K562 (cell line): ENCODE data around the gene HYOU1. TPM values are rescaled to one million over a fixed set of nuclear protein-coding genes. Genes with fewer than 3 reads are reported as not detected.

Source experiments
- BACH1 ChIP-seq: fragments of 200-800 bp; sonication (Bioruptor generic); IDR thresholded peaks from 2 replicates; pipeline ENCODE4 v1.6.1; 2016; ENCODE audit warnings: missing genetic modification characterization, missing compliant biosample characterization
- BHLHE40 ChIP-seq: IDR thresholded peaks from 2 replicates; pipeline ENCODE4 v1.6.1; 2011; ENCODE audit warnings: low read length, improper control_type of control experiment
- CCAR2 ChIP-seq: fragments of 200-400 bp; formaldehyde crosslinking; IDR thresholded peaks from 2 replicates; pipeline ENCODE4 v1.6.1; 2017; ENCODE audit warnings: mild to moderate bottlenecking, low read depth, low read length
- CHD1 ChIP-seq: fragments of 200-600 bp; sonication (generic); IDR thresholded peaks from one replicate; pipeline ENCODE4 v1.6.1; 2012; ENCODE audit warnings: mild to moderate bottlenecking, moderate library complexity, low read length, inconsistent platforms
- CHD4 ChIP-seq: fragments of 200-600 bp; sonication (generic); IDR thresholded peaks from 3 replicates; pipeline ENCODE4 v1.6.1; 2012; ENCODE audit warnings: low read depth, mild to moderate bottlenecking, mixed read lengths, low read length, inconsistent platforms; ENCODE audit not compliant: insufficient read depth, insufficient replicate concordance, poor library complexity, severe bottlenecking
- DDX20 ChIP-seq: fragments of 450-650 bp; IDR thresholded peaks from 2 replicates; pipeline ENCODE4 v1.6.1; 2016; ENCODE audit warnings: missing genetic modification characterization, low read depth, mild to moderate bottlenecking, missing compliant biosample characterization, moderate library complexity
- DPF2 ChIP-seq: fragments of 450-650 bp; IDR thresholded peaks from 2 replicates; pipeline ENCODE4 v1.6.1; 2016
- ERF ChIP-seq: fragments of 450-650 bp; formaldehyde crosslinking; IDR thresholded peaks from 2 replicates; pipeline ENCODE4 v1.4.0; 2020; ENCODE audit warnings: mild to moderate bottlenecking, mixed read lengths
- GTF2E2 ChIP-seq: fragments of 200-800 bp; sonication (Bioruptor generic); IDR thresholded peaks from 2 replicates; pipeline ENCODE4 v1.6.1; 2016; ENCODE audit warnings: missing genetic modification characterization, missing compliant biosample characterization
- HDAC2 ChIP-seq: fragments of 450-650 bp; IDR thresholded peaks from 2 replicates; pipeline ENCODE4 v1.6.1; 2016; ENCODE audit warnings: mild to moderate bottlenecking
- MIER1 ChIP-seq: fragments of 450-650 bp; IDR thresholded peaks from 2 replicates; pipeline ENCODE4 v1.6.1; 2016; ENCODE audit warnings: antibody characterized with exemption, mild to moderate bottlenecking, low read depth
- POLR2A ChIP-seq: fragments of 450-650 bp; conservative IDR thresholded peaks from 2 replicates; pipeline ENCODE4 v1.6.1; 2016
- POLR2AphosphoS2 ChIP-seq: IDR thresholded peaks from 2 replicates; pipeline ENCODE4 v1.6.1; 2012; ENCODE audit warnings: low read length, improper control_type of control experiment
- POU5F1 ChIP-seq: fragments of 150-350 bp; IDR thresholded peaks from 2 replicates; pipeline ENCODE4 v1.6.1; 2014; ENCODE audit warnings: borderline replicate concordance, low read length, low read depth, mild to moderate bottlenecking; ENCODE audit not compliant: partially characterized antibody
- PURB ChIP-seq: sonication (generic); formaldehyde crosslinking; IDR thresholded peaks from 2 replicates; pipeline ENCODE4 v1.9.0; 2021; ENCODE audit warnings: low read depth, mild to moderate bottlenecking, missing genetic modification reagents
- RBM22 ChIP-seq: fragments of 200-400 bp; formaldehyde crosslinking; IDR thresholded peaks from 2 replicates; pipeline ENCODE4 v1.6.1; 2018; ENCODE audit warnings: low read length, low read depth; ENCODE audit not compliant: poor library complexity, severe bottlenecking
- RFX7 ChIP-seq: fragments of 250-450 bp; sonication (Bioruptor Pico); IDR thresholded peaks from 2 replicates; pipeline ENCODE4 v1.5.1; 2021; ENCODE audit warnings: mild to moderate bottlenecking
- SNRNP70 ChIP-seq: fragments of 200-400 bp; formaldehyde crosslinking; optimal IDR thresholded peaks from 2 replicates; pipeline ENCODE3; 2017; ENCODE audit warnings: low read depth, low read length
- SRSF3 ChIP-seq: fragments of 200-400 bp; formaldehyde crosslinking; IDR thresholded peaks from 2 replicates; pipeline ENCODE4 v1.6.1; 2016; ENCODE audit warnings: mild to moderate bottlenecking, low read length, moderate library complexity; ENCODE audit not compliant: insufficient read depth
- TEAD1 ChIP-seq, 2 experiments: fragments of 450-650 bp in 1 of 2; sonication (generic) in 1 of 2; formaldehyde crosslinking; IDR thresholded peaks; 2 replicates each; pipeline versions ENCODE4 v1.4.0 to v1.8.0; 2020 to 2022; ENCODE audit warnings: mild to moderate bottlenecking in 2 of 2, missing genetic modification reagents in 1 of 2
- U2AF1 ChIP-seq: fragments of 200-400 bp; formaldehyde crosslinking; optimal IDR thresholded peaks from 2 replicates; pipeline ENCODE3; 2017; ENCODE audit warnings: mild to moderate bottlenecking, low read depth, low read length, moderate library complexity
- YBX1 ChIP-seq: fragments of 450-650 bp; IDR thresholded peaks from 2 replicates; pipeline ENCODE4 v1.7.1; 2016; ENCODE audit warnings: mild to moderate bottlenecking
- ZKSCAN1 ChIP-seq: fragments of 150-350 bp; IDR thresholded peaks from 2 replicates; pipeline ENCODE4 v1.6.1; 2016; ENCODE audit warnings: low read depth, low read length
- ZNF395 ChIP-seq: fragments of 200-800 bp; sonication (Bioruptor generic); IDR thresholded peaks from 2 replicates; pipeline ENCODE4 v1.6.1; 2017; ENCODE audit warnings: missing genetic modification characterization, missing compliant biosample characterization
- polyA plus RNA-seq, 8 experiments: library from polyadenylated mRNA; depleted of rRNA in 4 of 8; stranded (reverse) in 5 of 8; unstranded in 3 of 8; fragments of >200 nt; fragmentation: Nextera tagmentation in 2 of 8; fragmentation: Illumina TruSeq in 1 of 8; extraction: Ambion mirVana in 2 of 8; extraction: Trizol in 1 of 8; gene quantifications; 2 replicates each; pipeline versions ENCODE4 v1.2.1 to v1.2.3, GENCODE V29; 2011 to 2014; ENCODE audit warnings: inconsistent platforms in 1 of 8, missing spikeins in 1 of 8
- total RNA-seq, 7 experiments: library from RNA; depleted of rRNA in 6 of 7; stranded (reverse); fragments of >200 nt in 6 of 7; fragmentation: Illumina TruSeq in 2 of 7; extraction: Trizol in 2 of 7; gene quantifications; 2 replicates each; pipeline versions ENCODE4 v1.2.1 to v1.2.3, GENCODE V29; 2011 to 2021; ENCODE audit warnings: low replicate concordance in 1 of 7
- TF ChIP-seq, protein P1 (sequence below): sonication (generic); formaldehyde crosslinking; IDR thresholded peaks from 2 replicates; pipeline ENCODE4 v1.8.0; 2022; ENCODE audit warnings: mild to moderate bottlenecking, missing genetic modification reagents
- TF ChIP-seq, protein P2 (sequence below): fragments of 250-450 bp; sonication (Bioruptor Pico); IDR thresholded peaks from 2 replicates; pipeline ENCODE4 v1.5.0; 2021; ENCODE audit warnings: mild to moderate bottlenecking, borderline replicate concordance

The HYOU1 gene
- total and polyA plus RNA-seq, 9 of the 15 experiments (the other 6 are each of a cell fraction or from before 2014, with no cell fraction given): 19.5 to 197 (median 128) TPM

- TF ChIP-seq, protein P1, sequence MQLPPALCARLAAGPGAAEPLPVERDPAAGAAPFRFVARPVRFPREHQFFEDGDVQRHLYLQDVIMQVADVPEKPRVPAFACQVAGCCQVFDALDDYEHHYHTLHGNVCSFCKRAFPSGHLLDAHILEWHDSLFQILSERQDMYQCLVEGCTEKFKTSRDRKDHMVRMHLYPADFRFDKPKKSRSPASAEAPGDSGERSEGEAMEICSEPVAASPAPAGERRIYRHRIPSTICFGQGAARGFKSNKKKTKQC (CRISPR knock-in tag): no peak
- TF ChIP-seq, protein P2, sequence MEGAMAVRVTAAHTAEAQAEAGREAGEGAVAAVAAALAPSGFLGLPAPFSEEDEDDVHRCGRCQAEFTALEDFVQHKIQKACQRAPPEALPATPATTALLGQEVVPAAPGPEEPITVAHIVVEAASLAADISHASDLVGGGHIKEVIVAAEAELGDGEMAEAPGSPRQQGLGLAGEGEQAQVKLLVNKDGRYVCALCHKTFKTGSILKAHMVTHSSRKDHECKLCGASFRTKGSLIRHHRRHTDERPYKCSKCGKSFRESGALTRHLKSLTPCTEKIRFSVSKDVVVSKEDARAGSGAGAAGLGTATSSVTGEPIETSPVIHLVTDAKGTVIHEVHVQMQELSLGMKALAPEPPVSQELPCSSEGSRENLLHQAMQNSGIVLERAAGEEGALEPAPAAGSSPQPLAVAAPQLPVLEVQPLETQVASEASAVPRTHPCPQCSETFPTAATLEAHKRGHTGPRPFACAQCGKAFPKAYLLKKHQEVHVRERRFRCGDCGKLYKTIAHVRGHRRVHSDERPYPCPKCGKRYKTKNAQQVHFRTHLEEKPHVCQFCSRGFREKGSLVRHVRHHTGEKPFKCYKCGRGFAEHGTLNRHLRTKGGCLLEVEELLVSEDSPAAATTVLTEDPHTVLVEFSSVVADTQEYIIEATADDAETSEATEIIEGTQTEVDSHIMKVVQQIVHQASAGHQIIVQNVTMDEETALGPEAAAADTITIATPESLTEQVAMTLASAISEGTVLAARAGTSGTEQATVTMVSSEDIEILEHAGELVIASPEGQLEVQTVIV (CRISPR knock-in tag): no peak
- TF ChIP-seq ZKSCAN1 (no peak), BACH1 (tag) (no peak), CCAR2 (no peak), PURB (CRISPR knock-in tag) (no peak), RBM22 (no peak), SNRNP70 (no peak), CHD1 (no peak), MIER1 (no peak), DDX20 (no peak), ZNF395 (0 out of 2 replicates have a peak, but pooled peaks have one; percentile 61), POU5F1 (no peak), YBX1 (no peak), BHLHE40 (no peak; the same call in 1 of the 2 replicates), TEAD1 (CRISPR knock-in tag; IDR thresholded peaks at IDR 0.05) (no peak), SRSF3 (no peak), GTF2E2 (tag) (no peak), DPF2 (no peak), CHD4 (no peak), POLR2A (peak; percentile 89), ERF (CRISPR knock-in tag) (no peak), POLR2AphosphoS2 (no peak), U2AF1 (no peak), RFX7 (CRISPR knock-in tag) (no peak), HDAC2 (no peak)
Measured at GRCh38 chr11:118997627-118998387, 59.2 kb downstream of the HYOU1 start, which contains the start of gene CENATAC (continued).
